Astrocyte of the hippocampus (primary cell): ENCODE results near the gene HM13.
"Not testable (repeated sequence)": the region's sequence is repeated elsewhere in the genome, so short reads cannot be mapped to it uniquely, and the experiment has no call there.

Source experiments
- DNase-seq: peaks from one replicate; pipeline ENCODE4 v3.0.0; 2011; ENCODE audit warnings: low read depth, low spot score

HM13 gene, protein sequence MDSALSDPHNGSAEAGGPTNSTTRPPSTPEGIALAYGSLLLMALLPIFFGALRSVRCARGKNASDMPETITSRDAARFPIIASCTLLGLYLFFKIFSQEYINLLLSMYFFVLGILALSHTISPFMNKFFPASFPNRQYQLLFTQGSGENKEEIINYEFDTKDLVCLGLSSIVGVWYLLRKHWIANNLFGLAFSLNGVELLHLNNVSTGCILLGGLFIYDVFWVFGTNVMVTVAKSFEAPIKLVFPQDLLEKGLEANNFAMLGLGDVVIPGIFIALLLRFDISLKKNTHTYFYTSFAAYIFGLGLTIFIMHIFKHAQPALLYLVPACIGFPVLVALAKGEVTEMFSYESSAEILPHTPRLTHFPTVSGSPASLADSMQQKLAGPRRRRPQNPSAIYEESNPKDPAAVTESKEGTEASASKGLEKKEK

GRCh38 chr20:31514154-31515071 lies at the start of gene HM13:
TSS of gene HM13 (plus strand) at chr20:31514442. CDS start at chr20:31514552, 110 bp downstream.
- DNase-seq, result peak; percentile 98

DNA sequence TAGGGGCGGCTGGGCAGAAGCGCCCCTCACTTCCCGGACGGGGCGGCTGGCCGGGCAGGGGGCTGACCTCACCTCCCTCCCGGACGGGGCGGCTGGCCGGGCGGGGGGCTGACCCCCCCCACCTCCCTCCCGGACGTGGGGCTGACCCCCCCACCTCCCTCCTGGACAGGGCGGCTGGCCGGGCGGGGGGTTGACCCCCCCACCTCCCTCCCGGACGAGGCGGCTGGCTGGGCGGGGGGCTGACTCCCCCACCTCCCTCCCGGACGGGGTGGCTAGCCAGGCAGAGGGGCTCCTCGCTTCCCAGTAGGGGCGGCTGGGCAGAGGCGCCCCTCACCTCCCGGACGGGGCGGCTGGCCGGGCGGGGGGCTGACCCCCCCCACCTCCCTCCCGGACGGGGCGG lies 43.3 kb upstream of the HM13 start:
- DNase-seq, result not testable (repeated sequence)

DNA sequence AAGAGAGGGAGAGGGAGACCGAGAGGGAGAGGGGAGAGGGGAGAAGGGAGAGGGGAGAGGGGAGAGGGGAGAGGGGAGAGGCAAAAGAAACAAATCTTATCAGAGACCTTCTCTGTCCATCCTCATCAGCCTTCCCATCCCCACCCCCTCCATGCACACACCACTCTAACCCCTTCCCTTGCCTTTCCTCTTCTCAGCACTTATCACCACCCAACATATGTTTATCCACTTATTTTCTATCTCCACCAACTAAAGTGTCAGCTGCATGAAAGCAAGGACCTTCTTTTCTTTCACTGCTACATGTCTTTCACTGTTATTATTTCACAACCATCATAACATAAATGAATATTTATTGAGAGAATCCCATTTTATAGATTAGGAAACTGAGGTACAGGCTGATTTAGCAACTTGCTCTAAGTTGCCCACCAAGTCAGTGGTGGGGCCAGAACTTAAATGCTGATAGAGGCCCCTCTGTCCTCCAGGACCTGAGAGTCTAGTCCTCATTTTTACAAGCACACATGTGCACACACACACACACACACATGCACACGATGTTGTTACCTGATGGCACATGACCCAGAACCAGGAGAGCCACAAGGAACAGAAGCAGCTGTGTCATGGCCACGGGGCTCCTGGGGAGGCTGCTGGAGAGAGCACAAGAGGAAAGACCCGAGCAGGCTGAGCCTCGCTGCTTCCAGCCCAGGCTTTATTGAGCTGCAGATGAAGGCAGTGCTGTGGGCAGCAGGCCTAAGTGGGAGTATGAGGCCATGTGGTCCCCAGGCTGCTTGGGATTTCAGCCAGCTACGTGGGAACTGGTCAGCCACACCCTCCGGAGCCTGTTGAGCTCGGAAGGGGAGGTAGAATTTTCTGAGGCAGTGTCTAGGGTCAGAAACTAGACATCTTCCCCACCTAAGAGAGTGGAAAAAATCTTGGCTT lies 41.6 kb upstream of the HM13 start:
- DNase-seq, result no peak

GRCh38 chr20:31473331-31474096 lies 40.7 kb upstream of the HM13 start:
- DNase-seq, result no peak

- no peak for DNase-seq
Measured at GRCh38 chr20:31474097-31474436, 40.2 kb upstream of the HM13 start.

DNA sequence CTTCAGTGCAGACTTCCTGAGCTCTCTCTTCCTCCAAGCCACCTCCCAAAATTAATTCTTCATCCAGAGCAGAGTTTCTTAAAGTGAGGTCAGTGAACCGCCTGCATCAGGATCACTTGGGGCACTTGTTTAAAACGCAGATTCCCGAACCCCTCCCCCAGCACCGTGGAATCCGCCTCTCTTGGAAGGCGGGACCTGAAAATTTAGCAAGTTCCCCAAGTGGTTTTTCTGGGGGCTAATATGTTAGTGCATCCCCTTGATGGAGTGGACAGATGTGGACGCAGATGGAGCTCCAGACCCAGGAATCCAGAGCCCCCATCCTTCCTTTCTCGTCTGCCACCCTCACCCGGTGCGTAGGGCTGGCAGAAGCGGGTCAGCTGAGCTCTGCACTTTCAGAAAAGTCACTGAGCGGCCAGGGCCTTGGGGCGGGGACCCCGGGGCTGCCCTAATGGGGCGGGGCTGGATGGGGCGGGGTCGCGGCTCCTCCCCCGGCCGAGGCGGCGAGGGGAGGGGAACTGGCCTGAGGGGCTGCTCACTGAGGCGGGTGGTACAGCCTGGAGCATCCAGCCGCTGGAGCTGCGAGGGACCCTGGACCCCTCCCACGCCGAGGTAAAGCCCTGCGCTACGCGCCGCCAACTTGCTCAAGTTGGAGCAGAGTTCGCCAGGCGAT lies 39.3 kb upstream of the HM13 start, which contains the start of the genes DEFB124 and REM1:
Gene DEFB124, minus strand, starts transcription at position 370 of the 670 bp plus-strand sequence. CDS start 2,114 bp downstream, outside the sequence.
Gene REM1, plus strand, starts transcription at position 531 of the 670 bp plus-strand sequence. CDS start 1,158 bp downstream, outside the sequence.
- no peak for DNase-seq

DNA sequence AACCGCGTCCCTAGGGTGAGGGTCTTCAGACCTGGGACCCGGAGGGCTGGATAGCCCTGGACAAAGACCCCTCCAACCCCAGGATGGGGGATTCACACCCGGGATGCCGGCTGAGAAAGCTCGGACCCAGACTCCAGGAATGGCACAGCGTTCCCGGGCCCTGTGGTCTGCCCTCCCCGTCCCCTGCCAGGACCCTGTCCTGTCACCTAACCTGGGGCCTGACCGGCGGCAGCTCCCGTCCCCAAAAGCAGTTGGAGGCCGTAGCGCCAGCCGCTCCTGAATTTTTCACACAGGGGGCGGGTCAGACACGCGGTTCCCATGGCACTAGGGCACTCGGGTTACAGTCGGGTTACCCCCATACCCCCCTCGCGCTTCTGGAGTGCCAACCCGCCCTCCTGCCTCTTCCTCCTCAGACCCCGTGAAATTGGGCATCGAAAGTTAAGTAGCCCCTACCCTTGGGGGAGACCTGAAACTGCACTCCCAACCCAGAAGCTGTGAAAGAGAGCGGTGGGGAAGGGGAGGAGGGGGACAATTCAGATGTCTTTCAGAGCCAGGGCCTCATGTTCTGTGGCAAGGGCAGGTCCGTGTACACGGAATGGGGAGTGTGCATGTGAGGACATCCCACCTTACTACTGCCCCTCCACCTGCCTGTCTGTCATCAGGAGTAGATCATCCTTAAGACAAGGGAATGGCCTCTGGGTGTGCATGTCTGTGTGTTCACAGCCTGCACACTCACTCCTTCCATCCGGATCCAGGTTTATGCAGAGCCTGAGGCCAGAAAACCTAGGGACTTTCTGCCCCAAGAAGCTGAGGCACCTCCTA lies 38.6 kb upstream of the HM13 start:
- DNase-seq, result no peak

GRCh38 chr20:31476294-31476585 lies 38.0 kb upstream of the HM13 start:
- no peak for DNase-seq

- DNase-seq, result no peak
Measured at GRCh38 chr20:31476643-31477215, 37.5 kb upstream of the HM13 start.

GRCh38 chr20:31484001-31484400 lies 30.2 kb upstream of the HM13 start:
- peak; percentile 24 for DNase-seq

DNA sequence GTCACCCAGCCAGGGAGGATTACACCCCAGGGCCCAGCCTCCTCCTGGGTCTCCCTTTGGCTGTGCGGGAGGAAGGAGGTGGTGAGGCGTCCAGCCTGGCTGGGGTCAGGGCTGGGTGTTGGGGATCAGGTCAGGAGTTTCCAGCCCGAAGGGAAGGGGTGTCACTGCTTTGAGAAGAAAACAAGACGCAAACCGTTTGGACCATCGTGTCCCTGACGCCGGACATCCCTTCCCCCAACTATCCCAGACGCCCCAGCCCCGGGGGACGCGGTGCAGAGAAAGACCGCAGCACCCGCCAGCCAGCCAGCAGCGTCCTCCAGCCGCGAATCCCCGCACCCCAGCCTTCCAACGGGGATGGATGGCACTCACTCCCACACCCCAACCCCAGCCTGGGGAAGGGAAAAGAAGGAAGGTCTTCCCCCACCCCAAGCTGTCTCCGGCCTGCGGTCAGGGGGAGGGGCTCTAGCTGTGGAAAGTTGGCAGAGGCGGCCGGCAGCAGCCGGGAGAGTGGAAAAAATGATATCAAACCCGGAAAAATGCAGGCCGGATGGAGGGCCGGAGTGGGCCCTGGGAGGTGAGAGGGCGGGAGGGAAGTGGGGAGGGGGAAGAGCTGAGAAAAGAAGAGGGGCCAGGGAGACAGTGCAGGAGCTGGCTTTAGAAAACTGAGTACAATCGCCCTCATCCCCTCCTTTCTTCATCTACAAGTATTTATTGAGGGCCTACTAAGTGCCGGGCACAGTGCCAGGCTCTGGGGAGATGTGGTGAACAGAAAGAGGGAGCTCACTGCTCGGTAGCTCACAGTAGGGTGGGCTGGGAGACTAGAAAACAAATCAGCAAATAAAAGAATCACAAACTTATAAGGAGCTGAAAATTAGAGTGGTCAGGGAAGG lies 28.5 kb upstream of the HM13 start:
- peak; percentile 81 for DNase-seq

DNA sequence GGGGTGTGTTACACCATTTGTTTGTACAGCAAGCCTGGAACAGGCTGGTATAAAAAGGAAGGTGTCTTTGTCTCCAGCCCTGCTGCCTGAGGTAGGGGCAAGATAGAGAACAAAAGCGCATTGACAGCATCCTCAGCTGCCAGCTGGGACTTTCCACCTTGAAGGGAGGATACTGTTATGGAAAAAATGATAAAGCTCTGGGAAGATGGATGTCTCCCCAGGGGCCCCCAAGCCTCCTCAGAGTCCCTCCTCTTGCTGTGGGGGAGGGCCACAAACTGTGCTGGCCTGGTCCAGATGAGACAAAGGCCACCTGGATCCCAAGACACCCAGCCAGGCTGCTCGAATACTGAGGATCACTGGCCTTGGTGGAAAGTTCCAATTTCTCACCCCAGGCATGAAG lies 26.1 kb upstream of the HM13 start:
- no peak for DNase-seq

DNA sequence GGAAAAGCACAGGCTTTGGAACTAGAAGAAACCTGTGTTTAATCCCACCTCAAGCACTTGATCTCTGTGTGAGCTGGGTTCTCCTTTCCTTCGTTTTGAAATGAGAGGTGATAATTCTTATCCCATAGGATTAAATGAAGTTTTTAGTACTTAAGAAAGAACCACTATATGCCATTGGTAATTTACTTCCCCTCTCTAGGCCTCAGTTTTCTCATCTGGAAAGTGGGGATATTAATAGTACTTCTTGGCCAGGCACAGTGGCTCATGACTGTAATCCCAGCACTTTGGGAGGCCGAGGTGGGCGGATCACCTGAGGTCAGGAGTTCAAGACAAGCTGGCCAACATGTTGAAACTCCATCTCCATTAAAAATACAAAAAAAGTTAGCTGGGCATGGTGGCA lies 25.1 kb upstream of the HM13 start:
- no peak for DNase-seq

GRCh38 chr20:31490752-31491151 lies 23.5 kb upstream of the HM13 start:
- no peak for DNase-seq

DNA sequence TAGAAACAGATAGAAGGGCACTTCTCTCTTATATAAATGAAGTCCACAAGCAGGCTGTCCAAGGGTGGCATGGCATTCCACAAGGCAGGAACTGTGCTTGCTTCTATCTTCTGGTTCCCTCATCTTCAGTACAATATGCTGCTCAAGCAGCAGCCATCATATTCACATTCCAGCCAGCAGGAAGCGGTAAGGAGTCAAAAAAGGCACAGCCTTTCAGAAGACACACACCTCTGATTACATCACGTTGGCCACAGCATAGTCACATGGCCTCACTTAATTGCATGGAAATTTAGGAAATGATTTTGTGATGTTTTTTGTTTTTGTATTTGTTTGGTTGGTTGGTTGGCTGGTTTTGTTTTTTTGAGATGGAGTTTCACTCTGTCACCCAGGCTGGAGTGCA lies 20.1 kb upstream of the HM13 start:
- no peak for DNase-seq

- no peak for DNase-seq
Measured at GRCh38 chr20:31496761-31497295, 17.4 kb upstream of the HM13 start.

DNA sequence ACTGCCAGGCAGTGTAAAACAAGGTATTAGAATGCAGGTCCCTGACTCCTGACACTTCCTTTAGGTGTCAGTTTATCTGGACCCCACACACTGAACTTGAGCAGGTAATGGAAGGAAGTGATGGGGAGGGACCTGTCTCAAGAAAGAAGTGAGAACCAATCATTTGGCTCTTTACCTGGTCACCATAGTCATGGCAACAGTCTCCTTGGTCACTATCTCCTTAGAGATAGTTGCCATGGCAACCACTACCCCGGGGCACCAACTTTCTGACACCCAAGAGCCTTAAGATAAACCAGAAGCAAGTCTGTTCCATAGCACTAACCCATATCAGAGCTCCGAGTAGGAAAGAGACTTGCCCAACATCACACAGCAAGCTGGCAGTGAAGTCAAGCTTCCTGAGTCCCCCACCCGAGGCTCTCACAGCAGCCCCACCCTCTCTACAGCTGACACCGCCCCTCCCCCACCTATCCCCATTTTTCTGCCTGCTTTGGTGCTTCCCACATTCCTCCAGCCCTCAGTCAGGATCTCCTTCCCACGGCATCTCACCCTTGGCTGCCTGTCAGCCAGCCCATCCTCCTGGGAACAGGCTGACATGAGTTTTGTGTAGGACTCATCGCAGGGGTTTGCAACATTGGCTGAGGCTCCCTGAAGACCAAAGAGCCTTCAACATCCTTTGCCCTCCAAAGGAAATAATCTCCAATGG lies 16.3 kb upstream of the HM13 start:
- DNase-seq, result no peak
